HepG2 (cell line): Measurements from ENCODE around the gene GADD45GIP1. TPM values are rescaled to one million over a fixed set of nuclear protein-coding genes. Genes with fewer than 3 reads are reported as not detected.

ENCODE experiments used
- ASH2L ChIP-seq: fragments of 300-600, 200-600 bp; sonication (generic); IDR thresholded peaks from 2 replicates; pipeline ENCODE4 v1.7.0; 2017; ENCODE audit warnings: low read depth, mild to moderate bottlenecking, moderate library complexity, mixed read lengths, low read length; ENCODE audit not compliant: insufficient read length
- CEBPB ChIP-seq: IDR thresholded peaks from 2 replicates; pipeline ENCODE4 v1.6.1; 2011; ENCODE audit warnings: low read depth, low read length, improper control_type of control experiment, borderline replicate concordance
- JUNB ChIP-seq: sonication (generic); formaldehyde crosslinking; IDR thresholded peaks from 2 replicates; pipeline ENCODE4 v1.8.0; 2022; ENCODE audit warnings: missing genetic modification reagents, mild to moderate bottlenecking, borderline replicate concordance
- PRDM15 ChIP-seq: sonication (generic); formaldehyde crosslinking; IDR thresholded peaks from 2 replicates; pipeline ENCODE4 v1.4.0; 2020; ENCODE audit warnings: missing genetic modification reagents
- PTBP1 ChIP-seq: fragments of 200-400 bp; formaldehyde crosslinking; IDR thresholded peaks from 2 replicates; pipeline ENCODE4 v1.6.1; 2018; ENCODE audit warnings: low read length, low read depth; ENCODE audit not compliant: poor library complexity, severe bottlenecking
- SALL1 ChIP-seq: sonication (generic); formaldehyde crosslinking; IDR thresholded peaks from 2 replicates; pipeline ENCODE4 v1.8.0; 2022; ENCODE audit warnings: mild to moderate bottlenecking, missing genetic modification reagents
- SKIL ChIP-seq: sonication (generic); formaldehyde crosslinking; IDR thresholded peaks from 2 replicates; pipeline ENCODE4 v1.8.0; 2022; ENCODE audit warnings: missing genetic modification reagents, mild to moderate bottlenecking, moderate library complexity, borderline replicate concordance
- SMARCC2 ChIP-seq: fragments of 450-650 bp; IDR thresholded peaks from 2 replicates; pipeline ENCODE4 v1.6.1; 2017; ENCODE audit warnings: antibody characterized with exemption, mild to moderate bottlenecking
- TFAP4 ChIP-seq: sonication (generic); IDR thresholded peaks from 2 replicates; pipeline ENCODE4 v1.6.1; 2016; ENCODE audit warnings: low read depth, borderline replicate concordance
- ZBTB42 ChIP-seq: sonication (generic); formaldehyde crosslinking; IDR thresholded peaks from 2 replicates; pipeline ENCODE4 v1.5.0; 2020; ENCODE audit warnings: mild to moderate bottlenecking, missing genetic modification reagents
- ZNF251 ChIP-seq: sonication (generic); formaldehyde crosslinking; IDR thresholded peaks from 2 replicates; pipeline ENCODE4 v1.9.0; 2021; ENCODE audit warnings: mild to moderate bottlenecking, missing genetic modification reagents
- ZNF34 ChIP-seq: sonication (generic); formaldehyde crosslinking; IDR thresholded peaks from 2 replicates; pipeline ENCODE4 v1.4.0; 2020; ENCODE audit warnings: mild to moderate bottlenecking, missing genetic modification reagents, borderline replicate concordance
- ZNF460 ChIP-seq: sonication (generic); formaldehyde crosslinking; IDR thresholded peaks from 2 replicates; pipeline ENCODE4 v1.5.1; 2020; ENCODE audit warnings: missing genetic modification reagents, mild to moderate bottlenecking, borderline replicate concordance
- ZNF569 ChIP-seq: sonication (generic); formaldehyde crosslinking; IDR thresholded peaks from 2 replicates; pipeline ENCODE4 v1.5.0; 2020; ENCODE audit warnings: mild to moderate bottlenecking, missing genetic modification reagents, moderate library complexity, borderline replicate concordance
- polyA plus RNA-seq, 8 experiments: library from polyadenylated mRNA; depleted of rRNA in 3 of 8; stranded (reverse) in 7 of 8; unstranded in 1 of 8; fragments of >200 nt; fragmentation: Illumina TruSeq in 4 of 8; extraction: Trizol in 4 of 8; gene quantifications; 2 replicates each; pipeline versions ENCODE4 v1.2.1 to v1.2.3, GENCODE V29; 2011 to 2016; ENCODE audit warnings: low read depth in 4 of 8, missing spikeins in 1 of 8, mixed read lengths in 1 of 8; ENCODE audit not compliant: insufficient read depth in 1 of 8
- total RNA-seq, 5 experiments: library from RNA; depleted of rRNA; stranded (reverse); fragments of >200 nt; fragmentation: Illumina TruSeq; extraction: Trizol; gene quantifications; 2 replicates each; pipeline ENCODE4 v1.2.3, GENCODE V29; 2016; ENCODE audit warnings: low read depth in 1 of 5
- TF ChIP-seq, protein P1 (sequence below): sonication (generic); formaldehyde crosslinking; IDR thresholded peaks from 2 replicates; pipeline ENCODE4 v1.4.0; 2020; ENCODE audit warnings: missing genetic modification reagents

GADD45GIP1 gene
- total and polyA plus RNA-seq, 2 of the 13 experiments (the other 11 are each of a cell fraction or from before 2014, with no cell fraction given): 24.6 to 30.7 TPM

DNA sequence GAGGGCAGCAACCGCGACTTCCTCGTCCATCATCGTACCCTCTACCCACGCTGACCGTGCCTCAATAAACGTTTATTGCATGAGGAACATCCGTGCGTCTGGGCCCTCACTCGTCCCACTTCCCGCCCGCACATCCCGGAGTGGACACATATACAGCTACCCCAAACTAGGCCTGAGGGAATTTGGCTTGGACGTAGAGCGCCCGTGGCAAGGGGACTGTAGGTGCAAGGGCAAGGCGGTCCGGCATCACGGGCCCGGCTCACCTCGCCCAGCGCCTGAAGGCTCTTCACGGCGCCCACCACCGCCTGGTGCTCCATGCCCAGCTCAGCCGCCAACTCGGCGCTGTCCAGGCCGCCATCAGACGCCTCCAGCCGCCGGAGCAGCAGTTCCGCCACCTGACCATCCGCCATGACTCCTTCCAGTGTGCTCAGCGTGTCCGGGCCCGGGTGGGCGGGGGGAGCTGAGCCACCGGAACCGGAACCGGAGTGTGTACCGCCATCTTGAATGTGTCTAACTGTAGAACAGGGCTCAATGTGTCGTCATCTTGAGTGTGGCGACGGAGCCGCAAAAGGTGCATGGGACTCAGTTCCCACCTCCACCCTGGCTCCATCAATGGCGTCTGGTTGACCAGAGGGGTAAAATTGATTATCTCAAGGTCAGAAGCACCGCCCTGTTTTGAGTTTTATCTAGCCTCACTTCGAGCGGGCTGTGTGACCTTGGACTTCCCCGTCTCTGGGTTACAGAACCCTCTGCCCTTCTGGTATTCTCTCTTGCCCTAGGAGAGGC is 23.5 kb downstream of the GADD45GIP1 start, which contains the start of gene FARSA (continued):
- no peak for TF ChIP-seq ZNF460
- TF ChIP-seq ZNF569 (CRISPR knock-in tag): 0 out of 2 replicates have a peak, but pooled peaks have one; percentile 22
- peak; percentile 57 for TF ChIP-seq ASH2L
- no peak for TF ChIP-seq ZBTB42 (CRISPR knock-in tag)
- 0 out of 2 replicates have a peak, but pooled peaks have one; percentile 0 for TF ChIP-seq CEBPB
- TF ChIP-seq, protein P1, sequence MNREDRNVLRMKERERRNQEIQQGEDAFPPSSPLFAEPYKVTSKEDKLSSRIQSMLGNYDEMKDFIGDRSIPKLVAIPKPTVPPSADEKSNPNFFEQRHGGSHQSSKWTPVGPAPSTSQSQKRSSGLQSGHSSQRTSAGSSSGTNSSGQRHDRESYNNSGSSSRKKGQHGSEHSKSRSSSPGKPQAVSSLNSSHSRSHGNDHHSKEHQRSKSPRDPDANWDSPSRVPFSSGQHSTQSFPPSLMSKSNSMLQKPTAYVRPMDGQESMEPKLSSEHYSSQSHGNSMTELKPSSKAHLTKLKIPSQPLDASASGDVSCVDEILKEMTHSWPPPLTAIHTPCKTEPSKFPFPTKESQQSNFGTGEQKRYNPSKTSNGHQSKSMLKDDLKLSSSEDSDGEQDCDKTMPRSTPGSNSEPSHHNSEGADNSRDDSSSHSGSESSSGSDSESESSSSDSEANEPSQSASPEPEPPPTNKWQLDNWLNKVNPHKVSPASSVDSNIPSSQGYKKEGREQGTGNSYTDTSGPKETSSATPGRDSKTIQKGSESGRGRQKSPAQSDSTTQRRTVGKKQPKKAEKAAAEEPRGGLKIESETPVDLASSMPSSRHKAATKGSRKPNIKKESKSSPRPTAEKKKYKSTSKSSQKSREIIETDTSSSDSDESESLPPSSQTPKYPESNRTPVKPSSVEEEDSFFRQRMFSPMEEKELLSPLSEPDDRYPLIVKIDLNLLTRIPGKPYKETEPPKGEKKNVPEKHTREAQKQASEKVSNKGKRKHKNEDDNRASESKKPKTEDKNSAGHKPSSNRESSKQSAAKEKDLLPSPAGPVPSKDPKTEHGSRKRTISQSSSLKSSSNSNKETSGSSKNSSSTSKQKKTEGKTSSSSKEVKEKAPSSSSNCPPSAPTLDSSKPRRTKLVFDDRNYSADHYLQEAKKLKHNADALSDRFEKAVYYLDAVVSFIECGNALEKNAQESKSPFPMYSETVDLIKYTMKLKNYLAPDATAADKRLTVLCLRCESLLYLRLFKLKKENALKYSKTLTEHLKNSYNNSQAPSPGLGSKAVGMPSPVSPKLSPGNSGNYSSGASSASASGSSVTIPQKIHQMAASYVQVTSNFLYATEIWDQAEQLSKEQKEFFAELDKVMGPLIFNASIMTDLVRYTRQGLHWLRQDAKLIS: no peak; the same call in 1 of the 2 replicates
- TF ChIP-seq JUNB (CRISPR knock-in tag): no peak
- TF ChIP-seq PTBP1: no peak
- no peak for TF ChIP-seq SMARCC2
- peak; percentile 72 for TF ChIP-seq SALL1
- no peak for TF ChIP-seq ZNF251 (CRISPR knock-in tag)
- no peak; the same call in 1 of the 2 replicates for TF ChIP-seq TFAP4
- TF ChIP-seq ZNF34 (CRISPR knock-in tag): peak; percentile 26; the same call in 1 of the 2 replicates
- TF ChIP-seq SKIL: no peak
- TF ChIP-seq PRDM15: no peak
